AG08396 (cell line): ENCODE data around the gene NUP153.

Experiments
- DNase-seq: peaks from one replicate; pipeline ENCODE4 v3.0.0; 2012; ENCODE audit warnings: low spot score, mixed read lengths

Gene NUP153

GRCh38 chr6:17662585-17662984, 44.1 kb downstream of the NUP153 start:
- DNase-seq: no peak

- DNase-seq: no peak
Observed at GRCh38 chr6:17656644-17657043, 50.1 kb downstream of the NUP153 start.

- DNase-seq: no peak
Observed at GRCh38 chr6:17656092-17656491, 50.6 kb downstream of the NUP153 start.

- DNase-seq: no peak
Observed at GRCh38 chr6:17653198-17653882, 53.4 kb downstream of the NUP153 start.

- no peak for DNase-seq
Observed at GRCh38 chr6:17650656-17651309, 55.9 kb downstream of the NUP153 start.

GRCh38 chr6:17648745-17649144, 58.0 kb downstream of the NUP153 start:
- DNase-seq: no peak

- no peak for DNase-seq
Observed at GRCh38 chr6:17640477-17640917, 66.2 kb downstream of the NUP153 start.

- no peak for DNase-seq
Observed at GRCh38 chr6:17638212-17638715, 68.5 kb downstream of the NUP153 start.

GRCh38 chr6:17635568-17635967, 71.2 kb downstream of the NUP153 start:
- DNase-seq: no peak

- DNase-seq: no peak
Observed at GRCh38 chr6:17633465-17634188, 73.1 kb downstream of the NUP153 start.

- DNase-seq: no peak
Observed at GRCh38 chr6:17632934-17633333, 73.8 kb downstream of the NUP153 start.

- DNase-seq: no peak
Observed at GRCh38 chr6:17630511-17631073, 76.1 kb downstream of the NUP153 start.

GRCh38 chr6:17629824-17630510, 76.8 kb downstream of the NUP153 start:
- DNase-seq: no peak

- DNase-seq: no peak
Observed at GRCh38 chr6:17628873-17629272, 77.9 kb downstream of the NUP153 start.

GRCh38 chr6:17624396-17624795, 82.3 kb downstream of the NUP153 start:
- DNase-seq: no peak

GRCh38 chr6:17622144-17622543, 84.6 kb downstream of the NUP153 start:
- no peak for DNase-seq

- DNase-seq: no peak
Observed at GRCh38 chr6:17621003-17621402, 85.7 kb downstream of the NUP153 start.

- no peak for DNase-seq
Observed at GRCh38 chr6:17615794-17616193, 90.9 kb downstream of the NUP153 start.

GRCh38 chr6:17612048-17612447, 94.7 kb downstream of the NUP153 start:
- no peak for DNase-seq

GRCh38 chr6:17610835-17611234, 95.9 kb downstream of the NUP153 start:
- no peak for DNase-seq

- no peak for DNase-seq
Observed at GRCh38 chr6:17606606-17607005, 100.1 kb downstream of the NUP153 start.

GRCh38 chr6:17602888-17603287, 103.8 kb downstream of the NUP153 start:
- DNase-seq: no peak
